GM06990 (cell line): ENCODE measurements around the gene CCL5.

Experiments
- DNase-seq: peaks from one replicate; pipeline ENCODE4 v3.0.0-alpha.2; 2011; ENCODE audit not compliant: insufficient read length; ENCODE audit errors: extremely low read depth
- H3K27me3 ChIP-seq: replicated peaks from 2 replicates; pipeline ENCODE4 v1.6.0; 2011; ENCODE audit warnings: low read length; ENCODE audit not compliant: control insufficient read depth, insufficient read depth
- H3K36me3 ChIP-seq: 2 replicates; pipeline ENCODE4 v1.5.1; 2011; ENCODE audit warnings: low read length; ENCODE audit not compliant: control insufficient read depth, insufficient read depth
- H3K4me3 ChIP-seq: replicated peaks from 2 replicates; pipeline ENCODE4 v1.5.1; 2011; ENCODE audit warnings: low read depth, mild to moderate bottlenecking, control low read depth, low read length
- TF ChIP-seq, protein P1 (sequence below): IDR thresholded peaks from 2 replicates; pipeline ENCODE4 v1.5.1; 2011; ENCODE audit warnings: low read length, control low read depth, mild to moderate bottlenecking, inconsistent platforms; ENCODE audit not compliant: insufficient read depth, poor library complexity, severe bottlenecking

The CCL5 gene

DNA sequence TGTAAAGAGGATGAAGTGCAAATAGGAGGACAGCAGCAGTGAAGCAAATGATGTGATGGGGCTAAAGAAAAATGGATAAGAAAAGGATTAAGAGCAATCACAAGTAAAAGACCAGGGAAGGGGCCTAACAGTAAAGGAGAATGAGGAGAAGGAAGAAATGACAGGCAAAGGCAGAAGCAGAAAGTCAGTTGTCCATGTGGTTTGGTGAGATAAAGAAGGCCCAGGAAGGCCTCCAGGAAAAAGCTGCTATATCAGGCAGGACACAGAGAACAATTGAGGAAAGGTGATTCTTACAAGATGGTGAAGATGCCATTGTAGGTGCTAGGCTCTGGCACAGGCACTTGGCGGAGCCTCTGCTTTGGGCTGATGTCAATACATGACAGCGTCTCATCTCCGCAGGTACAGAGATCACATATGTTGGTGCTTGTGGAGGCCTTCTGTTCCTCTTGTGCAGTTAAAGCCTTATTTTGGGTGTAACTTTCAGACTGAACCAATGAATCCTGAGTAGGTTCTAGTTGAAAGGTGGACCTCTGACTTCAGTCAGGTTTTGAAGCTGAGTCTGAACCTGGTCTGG is 32.3 kb upstream of the CCL5 start:
- H3K27me3 ChIP-seq: no peaks in the 10 kb centered on the region
- DNase-seq: no peak
- no peaks in the 10 kb centered on the region for H3K36me3 ChIP-seq
- no peak overlapping the region for H3K4me3 ChIP-seq
- TF ChIP-seq, protein P1, sequence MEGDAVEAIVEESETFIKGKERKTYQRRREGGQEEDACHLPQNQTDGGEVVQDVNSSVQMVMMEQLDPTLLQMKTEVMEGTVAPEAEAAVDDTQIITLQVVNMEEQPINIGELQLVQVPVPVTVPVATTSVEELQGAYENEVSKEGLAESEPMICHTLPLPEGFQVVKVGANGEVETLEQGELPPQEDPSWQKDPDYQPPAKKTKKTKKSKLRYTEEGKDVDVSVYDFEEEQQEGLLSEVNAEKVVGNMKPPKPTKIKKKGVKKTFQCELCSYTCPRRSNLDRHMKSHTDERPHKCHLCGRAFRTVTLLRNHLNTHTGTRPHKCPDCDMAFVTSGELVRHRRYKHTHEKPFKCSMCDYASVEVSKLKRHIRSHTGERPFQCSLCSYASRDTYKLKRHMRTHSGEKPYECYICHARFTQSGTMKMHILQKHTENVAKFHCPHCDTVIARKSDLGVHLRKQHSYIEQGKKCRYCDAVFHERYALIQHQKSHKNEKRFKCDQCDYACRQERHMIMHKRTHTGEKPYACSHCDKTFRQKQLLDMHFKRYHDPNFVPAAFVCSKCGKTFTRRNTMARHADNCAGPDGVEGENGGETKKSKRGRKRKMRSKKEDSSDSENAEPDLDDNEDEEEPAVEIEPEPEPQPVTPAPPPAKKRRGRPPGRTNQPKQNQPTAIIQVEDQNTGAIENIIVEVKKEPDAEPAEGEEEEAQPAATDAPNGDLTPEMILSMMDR: no peak

DNA sequence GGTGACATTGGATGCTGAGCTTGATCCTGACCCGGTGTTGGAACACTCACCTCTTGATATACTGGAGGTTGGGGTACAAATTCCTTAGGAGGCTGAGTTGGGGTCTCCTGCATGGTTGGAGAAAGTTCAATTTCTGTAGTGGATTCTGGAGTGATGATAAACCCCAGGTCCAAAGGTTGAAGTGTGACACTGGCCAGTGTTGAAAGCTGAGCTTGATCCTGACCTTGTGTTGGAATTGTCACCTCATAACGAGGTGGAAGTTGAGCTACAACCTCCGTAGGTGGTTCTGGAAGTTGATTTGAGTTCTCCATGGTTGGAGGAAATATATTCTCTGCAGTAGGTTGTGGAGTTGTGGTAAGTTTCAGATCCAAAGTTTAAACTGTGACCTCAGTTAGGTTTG is 29.2 kb upstream of the CCL5 start:
- Histone ChIP-seq H3K27me3 (no peaks in the 10 kb centered on the region), H3K36me3 (no peaks in the 10 kb centered on the region), H3K4me3 (no peak overlapping the region)
- TF ChIP-seq, protein P1: no peak
- no peak for DNase-seq

DNA sequence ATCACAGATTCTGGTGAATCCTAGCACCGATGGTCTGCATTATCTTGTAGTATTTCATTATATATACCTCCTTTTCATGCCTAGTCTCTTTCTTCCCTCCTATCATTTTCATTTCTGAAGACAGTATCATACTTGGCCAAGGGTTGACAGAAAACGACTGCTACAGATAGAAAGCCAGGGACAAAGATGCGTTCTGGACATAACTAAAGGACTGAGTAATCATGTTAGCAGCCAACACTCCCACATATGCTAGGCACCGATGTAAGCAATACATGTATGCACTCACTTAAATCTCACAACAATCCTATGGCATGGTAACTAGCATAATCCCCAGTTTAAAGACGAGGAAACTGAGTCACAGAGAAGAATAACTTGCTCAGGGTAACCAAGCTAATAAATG is 27.5 kb upstream of the CCL5 start:
- TF ChIP-seq, protein P1: no peak

DNA sequence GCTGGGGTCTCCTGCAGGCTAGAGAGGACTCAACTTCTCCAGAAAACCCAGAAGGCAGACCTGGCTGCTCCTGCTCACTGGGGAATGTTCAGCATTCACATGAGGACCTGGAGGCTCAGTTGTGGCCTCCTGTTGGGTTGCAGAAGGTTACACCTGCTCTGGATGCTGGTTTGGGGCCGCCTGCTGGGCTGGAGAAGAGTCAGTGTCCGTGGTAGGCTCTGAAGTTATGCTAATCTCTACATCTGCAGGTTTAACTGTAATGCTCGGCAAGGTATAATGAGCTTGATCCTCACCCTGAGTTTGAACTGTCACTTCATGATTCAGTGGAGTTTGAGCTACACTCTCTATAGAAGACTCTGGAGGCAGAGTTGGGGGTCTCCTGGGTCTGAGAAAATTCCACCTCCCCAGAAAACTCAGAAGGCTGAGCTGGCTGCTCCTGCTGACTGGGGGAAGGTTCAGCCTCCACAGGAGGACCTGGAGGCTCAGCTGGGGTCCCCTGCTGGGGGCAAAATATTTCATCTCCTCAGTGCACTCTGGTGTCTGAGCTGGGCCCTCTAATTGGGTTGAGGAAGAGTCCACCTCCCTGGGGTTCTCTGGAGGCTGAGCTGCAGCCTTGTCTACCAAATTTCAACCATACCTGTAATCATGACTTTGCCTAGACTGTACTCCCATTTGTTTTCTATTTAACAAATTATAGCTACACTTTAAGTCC is 26.9 kb upstream of the CCL5 start:
- no peak overlapping the region for H3K4me3 ChIP-seq
- H3K36me3 ChIP-seq: no peaks in the 10 kb centered on the region
- no peak for DNase-seq
- no peaks in the 10 kb centered on the region for H3K27me3 ChIP-seq
- TF ChIP-seq, protein P1: no peak

More for the DNA sequence above, 27.5 kb upstream of the CCL5 start:
- DNase-seq: no peak
- Histone ChIP-seq H3K36me3 (no peaks in the 10 kb centered on the region), H3K4me3 (no peak overlapping the region), H3K27me3 (no peaks in the 10 kb centered on the region)

DNA sequence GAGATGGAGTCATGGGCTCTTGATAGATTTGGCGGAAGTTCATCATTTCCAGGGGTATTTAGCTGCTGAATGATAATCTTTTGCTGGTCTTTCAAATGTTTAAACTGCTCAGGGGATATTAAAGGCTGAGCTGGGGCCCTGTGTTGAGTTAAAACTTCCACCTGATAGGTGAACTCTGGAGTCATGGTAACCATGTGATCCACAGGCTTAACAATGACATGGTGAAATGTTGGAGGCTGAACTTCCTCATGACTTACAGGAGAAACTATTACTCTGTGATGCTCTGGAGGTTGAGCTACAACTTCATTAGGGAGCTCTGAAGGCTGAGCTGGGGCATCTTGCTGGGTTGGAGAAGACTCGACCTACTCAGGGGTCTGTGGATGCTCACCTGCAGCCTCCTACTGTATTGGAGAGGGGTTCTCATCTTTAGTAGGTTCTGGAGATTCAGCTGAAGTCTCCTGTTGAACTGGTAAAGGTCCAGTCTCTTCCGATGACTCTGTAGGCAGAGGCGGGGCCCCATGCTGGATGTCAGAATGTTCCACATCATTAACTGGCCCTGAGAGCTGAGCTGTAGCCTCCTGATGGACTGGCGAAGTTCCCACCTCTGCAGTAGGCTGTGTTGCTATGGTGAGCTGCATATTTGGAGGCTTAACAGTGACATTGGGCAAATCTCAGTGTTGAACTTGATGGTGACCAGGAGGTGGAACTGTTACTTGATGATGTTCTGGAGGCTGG is 26.2 kb upstream of the CCL5 start:
- DNase-seq: no peak
- no peaks in the 10 kb centered on the region for H3K36me3 ChIP-seq
- H3K27me3 ChIP-seq: no peaks in the 10 kb centered on the region
- H3K4me3 ChIP-seq: no peak overlapping the region
- TF ChIP-seq, protein P1: no peak
